Stimulated activated CD8-positive, alpha-beta memory T cell treated with anti-CD3 and anti-CD28 coated beads, Interleukin-15, amount 100 ng/mL, for 1 hour (primary cell): ENCODE measurements around the gene IGBP1.
"Not testable (repeated sequence)": the region's sequence is repeated elsewhere in the genome, so short reads cannot be mapped to it uniquely, and the experiment has no call there.

Source experiments
- DNase-seq: peaks from one replicate; pipeline ENCODE4 v3.0.0-alpha.2; 2020; ENCODE audit warnings: low read depth

The IGBP1 gene

GRCh38 chrX:70133303-70134115 lies at the start of gene IGBP1:
Gene IGBP1 (plus strand): TSS chrX:70133447. CDS start chrX:70133948, 501 bp downstream.
- peak; percentile 47 for DNase-seq

- DNase-seq: no peak
Observed at GRCh38 chrX:70084592-70085240, 48.5 kb upstream of the IGBP1 start.

- no peak for DNase-seq
Observed at GRCh38 chrX:70087857-70088630, 45.2 kb upstream of the IGBP1 start.

GRCh38 chrX:70088751-70089150 lies 44.5 kb upstream of the IGBP1 start:
- DNase-seq: no peak

GRCh38 chrX:70089604-70090297 lies 43.5 kb upstream of the IGBP1 start:
- DNase-seq: no peak

GRCh38 chrX:70092247-70092646 lies 41.0 kb upstream of the IGBP1 start:
- DNase-seq: no peak

- DNase-seq: no peak
Observed at GRCh38 chrX:70096052-70096451, 37.2 kb upstream of the IGBP1 start.

- DNase-seq: no peak
Observed at GRCh38 chrX:70105229-70105628, 28.0 kb upstream of the IGBP1 start.

- DNase-seq: not testable (repeated sequence)
Observed at GRCh38 chrX:70111436-70112026, 21.7 kb upstream of the IGBP1 start.

- no peak for DNase-seq
Observed at GRCh38 chrX:70117738-70118137, 15.5 kb upstream of the IGBP1 start.

GRCh38 chrX:70123014-70123413 lies 10.2 kb upstream of the IGBP1 start:
- DNase-seq: not testable (repeated sequence)

- DNase-seq: no peak
Observed at GRCh38 chrX:70124678-70125077, 8.6 kb upstream of the IGBP1 start.

GRCh38 chrX:70128071-70128470 lies 5.2 kb upstream of the IGBP1 start:
- DNase-seq: no peak

GRCh38 chrX:70129816-70130215 lies 3.4 kb upstream of the IGBP1 start:
- no peak for DNase-seq

GRCh38 chrX:70132224-70132623 lies 1.0 kb upstream of the IGBP1 start:
- DNase-seq: no peak

GRCh38 chrX:70132877-70133302 lies 357 bp upstream of the IGBP1 start:
- no peak for DNase-seq

GRCh38 chrX:70134116-70134477 lies 850 bp downstream of the IGBP1 start:
- DNase-seq: no peak

- DNase-seq: no peak
Observed at GRCh38 chrX:70138622-70139021, 5.4 kb downstream of the IGBP1 start.

- no peak for DNase-seq
Observed at GRCh38 chrX:70139736-70140135, 6.5 kb downstream of the IGBP1 start.

GRCh38 chrX:70141373-70141772 lies 8.1 kb downstream of the IGBP1 start:
- no peak for DNase-seq
